GM19099 (cell line): ENCODE results near the gene FOS.
A peak's percentile ranks its signal among the peaks of the same experiment; 100 is the strongest.

Experiments
- POLR2A ChIP-seq: IDR thresholded peaks from 3 replicates; pipeline ENCODE4 v1.6.1; 2011; ENCODE audit warnings: low read depth; ENCODE audit not compliant: insufficient read length; ENCODE audit errors: extremely low read depth

FOS gene

DNA sequence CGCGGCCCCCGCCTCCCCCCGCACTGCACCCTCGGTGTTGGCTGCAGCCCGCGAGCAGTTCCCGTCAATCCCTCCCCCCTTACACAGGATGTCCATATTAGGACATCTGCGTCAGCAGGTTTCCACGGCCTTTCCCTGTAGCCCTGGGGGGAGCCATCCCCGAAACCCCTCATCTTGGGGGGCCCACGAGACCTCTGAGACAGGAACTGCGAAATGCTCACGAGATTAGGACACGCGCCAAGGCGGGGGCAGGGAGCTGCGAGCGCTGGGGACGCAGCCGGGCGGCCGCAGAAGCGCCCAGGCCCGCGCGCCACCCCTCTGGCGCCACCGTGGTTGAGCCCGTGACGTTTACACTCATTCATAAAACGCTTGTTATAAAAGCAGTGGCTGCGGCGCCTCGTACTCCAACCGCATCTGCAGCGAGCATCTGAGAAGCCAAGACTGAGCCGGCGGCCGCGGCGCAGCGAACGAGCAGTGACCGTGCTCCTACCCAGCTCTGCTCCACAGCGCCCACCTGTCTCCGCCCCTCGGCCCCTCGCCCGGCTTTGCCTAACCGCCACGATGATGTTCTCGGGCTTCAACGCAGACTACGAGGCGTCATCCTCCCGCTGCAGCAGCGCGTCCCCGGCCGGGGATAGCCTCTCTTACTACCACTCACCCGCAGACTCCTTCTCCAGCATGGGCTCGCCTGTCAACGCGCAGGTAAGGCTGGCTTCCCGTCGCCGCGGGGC, at the start of gene FOS:
FOS (plus strand) TSS at position 407 of the 731 bp plus-strand sequence; CDS start at position 562, 155 bp downstream.
- peak; percentile 92 for TF ChIP-seq POLR2A

GRCh38 chr14:75229661-75230139, 48.9 kb upstream of the FOS start:
- TF ChIP-seq POLR2A: no peak

- TF ChIP-seq POLR2A: no peak
Observed at GRCh38 chr14:75230140-75230792, 48.4 kb upstream of the FOS start.

- no peak for TF ChIP-seq POLR2A
Observed at GRCh38 chr14:75231320-75231719, 47.3 kb upstream of the FOS start.

DNA sequence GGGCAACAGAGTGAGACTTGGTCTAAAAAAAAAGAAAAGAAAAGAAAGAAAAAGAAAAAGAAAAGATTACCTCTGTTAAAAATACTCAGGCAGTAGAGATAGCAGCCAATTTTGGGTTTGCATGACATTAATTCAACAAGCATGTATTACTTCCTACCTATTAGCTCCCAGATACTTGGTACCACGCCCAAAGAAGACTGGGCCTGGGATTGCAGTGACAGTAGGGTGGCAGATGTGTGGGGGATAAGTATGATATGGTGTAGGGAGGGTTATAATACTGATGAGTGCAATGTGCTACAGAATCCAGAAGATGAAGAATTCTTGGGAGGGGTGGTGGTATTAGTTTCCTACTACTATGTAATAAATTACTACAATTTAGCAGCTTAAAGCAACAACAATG, 46.4 kb upstream of the FOS start:
- no peak for TF ChIP-seq POLR2A

- no peak for TF ChIP-seq POLR2A
Observed at GRCh38 chr14:75232597-75232996, 46.0 kb upstream of the FOS start.

GRCh38 chr14:75234173-75235115, 44.2 kb upstream of the FOS start:
- no peak for TF ChIP-seq POLR2A

DNA sequence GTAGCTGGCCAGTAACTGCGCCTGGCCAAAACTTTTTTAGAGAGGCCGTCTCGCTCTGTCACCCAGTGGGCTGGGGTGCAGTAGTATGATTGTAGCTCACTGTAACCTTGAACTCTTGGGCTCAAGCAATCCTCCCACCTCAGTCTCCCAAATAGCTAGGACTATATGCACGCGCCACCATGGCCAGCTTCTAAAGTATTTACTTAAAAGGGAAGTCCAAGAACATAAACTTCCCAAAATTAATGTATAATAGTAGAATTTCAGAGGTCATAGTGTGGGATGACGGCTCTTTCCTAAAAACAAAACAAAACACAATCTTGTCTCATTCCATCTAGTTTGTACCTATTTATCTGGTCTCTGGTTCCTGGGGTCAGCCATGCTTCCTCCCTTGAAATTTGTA, 42.2 kb upstream of the FOS start:
- no peak for TF ChIP-seq POLR2A

DNA sequence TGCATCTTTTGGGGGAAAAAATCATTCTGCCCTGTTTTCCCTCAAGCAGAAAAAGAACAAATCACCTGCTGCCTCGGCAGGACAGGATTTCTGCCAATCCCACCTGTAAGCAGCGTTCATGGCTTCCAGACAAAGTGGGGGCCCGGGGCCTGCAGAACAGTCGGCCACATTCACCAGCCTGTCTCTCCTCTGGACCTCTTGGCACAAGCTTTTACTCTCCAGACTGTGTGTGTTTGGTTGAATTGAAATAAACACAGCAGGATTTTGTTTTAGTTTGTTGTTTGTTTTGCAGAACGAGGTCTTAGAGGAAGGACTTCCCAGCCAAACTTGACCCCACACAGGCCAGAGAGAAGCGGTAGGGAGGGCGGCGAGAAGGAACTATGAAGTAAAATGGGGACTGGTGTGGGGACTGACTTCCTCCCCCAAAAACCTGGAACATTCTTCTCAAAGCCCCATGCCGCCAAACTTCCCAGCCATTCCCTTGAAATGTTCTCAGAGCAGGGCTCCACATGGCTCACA, 41.7 kb upstream of the FOS start:
- no peak for TF ChIP-seq POLR2A

GRCh38 chr14:75238756-75239455, 39.7 kb upstream of the FOS start:
- TF ChIP-seq POLR2A: no peak

GRCh38 chr14:75240781-75241180, 37.8 kb upstream of the FOS start:
- no peak for TF ChIP-seq POLR2A

- TF ChIP-seq POLR2A: no peak
Observed at GRCh38 chr14:75242546-75243273, 35.9 kb upstream of the FOS start.

DNA sequence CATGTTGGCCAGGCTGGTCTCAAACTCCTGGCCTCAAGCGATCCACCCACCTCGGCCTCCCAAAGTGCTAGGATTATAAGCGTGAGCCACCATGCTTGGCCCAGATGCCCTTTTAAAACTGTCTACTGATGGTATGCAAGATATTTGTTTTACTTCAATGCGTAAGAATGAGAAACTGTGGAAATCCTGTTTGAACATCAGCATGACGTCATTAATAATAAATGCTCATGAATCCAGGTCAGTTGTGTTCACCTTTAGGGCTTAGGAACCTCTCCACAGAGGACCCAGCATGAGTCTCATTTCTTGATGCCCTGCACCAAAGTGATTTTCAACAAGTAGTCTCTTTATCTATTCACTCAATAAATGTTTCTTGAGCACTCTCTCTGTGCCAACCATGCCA, 34.5 kb upstream of the FOS start:
- TF ChIP-seq POLR2A: no peak
